Natural killer cell (primary cell): Measurements from ENCODE around the gene DNPH1. TPM values are rescaled to one million over a fixed set of nuclear protein-coding genes. Genes with fewer than 3 reads are reported as not detected.
A peak's percentile ranks its signal among the peaks of the same experiment; 100 is the strongest.

Experiments used
- ATAC-seq, 3 donors: fragments of 150-1000 bp in 2 of 3; fragments of 200-7000 bp in 1 of 3; cut with Tn5 transposase; 1 replicate in 1 of 3; 2 replicates in 2 of 3; pipeline ENCODE4 v1.10.0; 2021; ENCODE audit warnings: mild to moderate bottlenecking in 2 of 3, moderate library complexity in 2 of 3
- DNase-seq, 2 donors: peaks; one replicate each; pipeline versions ENCODE4 v3.0.0 to v3.0.0-alpha.2; 2013 to 2021; ENCODE audit warnings: mixed read lengths in 1 of 2
- H3K27ac ChIP-seq: one replicate; pipeline ENCODE4 v1.5.1; 2013; ENCODE audit warnings: mild to moderate bottlenecking, low read length
- H3K27me3 ChIP-seq: one replicate; pipeline ENCODE4 v1.6.1; 2013; ENCODE audit warnings: low read length; ENCODE audit not compliant: control insufficient read depth, insufficient read depth
- H3K36me3 ChIP-seq: one replicate; pipeline ENCODE4 v1.6.1; 2013; ENCODE audit warnings: low read length; ENCODE audit not compliant: control insufficient read depth, insufficient read depth
- H3K4me1 ChIP-seq: one replicate; pipeline ENCODE4 v1.6.1; 2013; ENCODE audit warnings: low read length; ENCODE audit not compliant: control insufficient read depth, insufficient read depth
- H3K4me3 ChIP-seq: one replicate; pipeline ENCODE4 v1.5.1; 2013; ENCODE audit warnings: low read length
- H3K9me3 ChIP-seq: one replicate; pipeline ENCODE4 v1.6.1; 2013; ENCODE audit warnings: low read length; ENCODE audit not compliant: control insufficient read depth, insufficient read depth
- H3K27ac Mint-ChIP-seq, 2 donors: one replicate each; pipeline ENCODE4 v1.8.0; 2022; ENCODE audit warnings: mild to moderate bottlenecking in 2 of 2, mixed read lengths in 2 of 2, moderate library complexity in 1 of 2
- H3K27me3 Mint-ChIP-seq, 2 donors: one replicate each; pipeline ENCODE4 v1.8.0; 2022; ENCODE audit warnings: low read depth in 2 of 2, mixed read lengths in 2 of 2
- H3K36me3 Mint-ChIP-seq: one replicate; pipeline ENCODE4 v1.8.0; 2022; ENCODE audit warnings: mixed read lengths
- H3K4me1 Mint-ChIP-seq, 2 donors: one replicate each; pipeline ENCODE4 v1.8.0; 2022; ENCODE audit warnings: mixed read lengths in 2 of 2
- H3K4me3 Mint-ChIP-seq: one replicate; pipeline ENCODE4 v1.8.0; 2022; ENCODE audit warnings: mild to moderate bottlenecking, moderate library complexity, mixed read lengths
- H3K9me3 Mint-ChIP-seq, 2 donors: one replicate each; pipeline ENCODE4 v1.8.0; 2022; ENCODE audit warnings: mixed read lengths in 2 of 2
- CTCF ChIP-seq: fragments of 200-600 bp; IDR thresholded peaks from one replicate; pipeline ENCODE4 v1.8.0; 2022; ENCODE audit warnings: antibody characterized with exemption
- whole genome bisulfite sequencing: methylation state at CpG from one replicate; pipeline ENCODE4 v1.1.7; 2013; ENCODE audit warnings: missing lambda C conversion rate; ENCODE audit not compliant: insufficient coverage; 5-methylcytosine and 5-hydroxymethylcytosine counted together
- intact Hi-C: fragments of 100-400 bp; cut with micrococcal nuclease; formaldehyde crosslinking; loops from one replicate; pipeline ENCODE4 v1.14.2; 2022
- total RNA-seq, 4 donors: library from RNA; stranded (reverse); fragments of 120-200 nt in 1 of 4; gene quantifications; one replicate each; pipeline versions ENCODE4 v1.2.3 to v1.2.4, GENCODE V29; 2013 to 2022

Gene DNPH1
- total RNA-seq, 3 donors from 2014 or later (not counting 1 experiment from before 2014, with no cell fraction given) = 6.1 to 10.2 (median 8.0) TPM

GRCh38 chr6:43257367-43258145, 28.3 kb upstream of the DNPH1 start:
- intact Hi-C loops = no loop called here
- no peaks in the 10 kb centered on the region for H3K9me3 Mint-ChIP-seq
- H3K4me3 Mint-ChIP-seq = no peak overlapping the region
- WGBS = 80% methylated on average over 11 of the region's 12 CpGs
- Histone ChIP-seq H3K27ac (no peak overlapping the region), H3K36me3 (no peaks in the 10 kb centered on the region), H3K27me3 (no peaks in the 10 kb centered on the region), H3K9me3 (no peaks in the 10 kb centered on the region), H3K4me3 (no peak overlapping the region), H3K4me1 (no peaks in the 10 kb centered on the region)
- peaks cover 0 to 6% of the 10 kb centered on the region in 2 donors for H3K27me3 Mint-ChIP-seq
- no peaks in the 10 kb centered on the region for H3K36me3 Mint-ChIP-seq
- peak in 1 of 3 donors; percentile 42 for ATAC-seq
- H3K4me1 Mint-ChIP-seq = no peaks in the 10 kb centered on the region
- no peak for DNase-seq
- no peak overlapping the region for H3K27ac Mint-ChIP-seq
- TF ChIP-seq CTCF = no peak

GRCh38 chr6:43256670-43257366, 27.5 kb upstream of the DNPH1 start:
- H3K9me3 ChIP-seq = no peaks in the 10 kb centered on the region
- no peaks in the 10 kb centered on the region for H3K27me3 ChIP-seq
- H3K36me3 ChIP-seq = no peaks in the 10 kb centered on the region
- H3K4me1 ChIP-seq = no peaks in the 10 kb centered on the region
- no peak overlapping the region for H3K27ac Mint-ChIP-seq
- no peak for TF ChIP-seq CTCF
- DNase-seq (no peak), ATAC-seq (no peak)
- H3K4me1 Mint-ChIP-seq = no peaks in the 10 kb centered on the region
- H3K4me3 ChIP-seq = no peak overlapping the region
- H3K36me3 Mint-ChIP-seq = no peaks in the 10 kb centered on the region
- no peaks in the 10 kb centered on the region for H3K9me3 Mint-ChIP-seq
- WGBS = 94% methylated on average over 9 of the region's 9 CpGs
- no peak overlapping the region for H3K27ac ChIP-seq
- intact Hi-C loops = no loop called here
- peaks cover 3 to 9% of the 10 kb centered on the region in 2 donors for H3K27me3 Mint-ChIP-seq
- no peak overlapping the region for H3K4me3 Mint-ChIP-seq

DNA sequence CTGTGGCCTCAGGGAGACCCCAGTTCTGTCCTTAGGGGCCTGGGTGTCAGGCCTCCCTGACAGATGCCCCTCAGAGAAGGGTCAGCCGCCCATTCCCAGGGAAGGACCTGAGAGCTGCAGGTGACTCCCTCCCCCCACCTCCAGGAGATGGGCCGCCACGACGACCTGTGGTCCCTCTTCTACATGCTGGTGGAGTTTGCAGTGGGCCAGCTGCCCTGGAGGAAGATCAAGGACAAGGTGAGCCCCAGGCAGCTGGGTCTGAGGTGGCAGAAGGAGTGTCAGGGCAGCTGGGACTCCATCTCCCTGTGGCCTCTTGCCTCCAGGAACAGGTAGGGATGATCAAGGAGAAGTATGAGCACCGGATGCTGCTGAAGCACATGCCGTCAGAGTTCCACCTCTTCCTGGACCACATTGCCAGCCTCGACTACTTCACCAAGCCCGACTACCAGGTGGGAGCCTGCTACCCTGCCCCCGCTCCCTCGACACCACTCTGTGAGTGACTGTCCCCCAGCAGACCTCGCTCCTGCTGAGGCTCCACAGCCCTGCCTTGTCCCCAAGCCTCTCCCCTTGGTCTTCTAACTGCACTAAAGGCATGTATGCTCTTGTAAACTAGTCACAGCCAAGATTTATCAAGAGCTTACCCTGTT, 26.2 kb upstream of the DNPH1 start:
- Histone ChIP-seq H3K4me1 (no peaks in the 10 kb centered on the region), H3K27ac (no peak overlapping the region), H3K9me3 (no peaks in the 10 kb centered on the region), H3K36me3 (no peaks in the 10 kb centered on the region), H3K27me3 (peaks cover 2% of the 10 kb centered on the region), H3K4me3 (no peak overlapping the region)
- Mint-ChIP-seq H3K36me3 (no peaks in the 10 kb centered on the region), H3K27me3 (peaks cover 15 to 22% of the 10 kb centered on the region in 2 donors), H3K4me1 (no peaks in the 10 kb centered on the region), H3K4me3 (no peak overlapping the region), H3K27ac (no peak overlapping the region), H3K9me3 (no peaks in the 10 kb centered on the region)
- WGBS = 90% methylated on average over 11 of the region's 11 CpGs
- no peak for TF ChIP-seq CTCF
- DNase-seq = no peak
- intact Hi-C loops = no loop called here
- no peak for ATAC-seq
